GM21367 (cell line): ENCODE data around the gene PCSK7.

ENCODE experiments used
- ATAC-seq: cut with Tn5 transposase; IDR thresholded peaks from one replicate; pipeline ENCODE4 v1.9.1; 2021; ENCODE audit not compliant: unreplicated experiment

PCSK7 gene

DNA sequence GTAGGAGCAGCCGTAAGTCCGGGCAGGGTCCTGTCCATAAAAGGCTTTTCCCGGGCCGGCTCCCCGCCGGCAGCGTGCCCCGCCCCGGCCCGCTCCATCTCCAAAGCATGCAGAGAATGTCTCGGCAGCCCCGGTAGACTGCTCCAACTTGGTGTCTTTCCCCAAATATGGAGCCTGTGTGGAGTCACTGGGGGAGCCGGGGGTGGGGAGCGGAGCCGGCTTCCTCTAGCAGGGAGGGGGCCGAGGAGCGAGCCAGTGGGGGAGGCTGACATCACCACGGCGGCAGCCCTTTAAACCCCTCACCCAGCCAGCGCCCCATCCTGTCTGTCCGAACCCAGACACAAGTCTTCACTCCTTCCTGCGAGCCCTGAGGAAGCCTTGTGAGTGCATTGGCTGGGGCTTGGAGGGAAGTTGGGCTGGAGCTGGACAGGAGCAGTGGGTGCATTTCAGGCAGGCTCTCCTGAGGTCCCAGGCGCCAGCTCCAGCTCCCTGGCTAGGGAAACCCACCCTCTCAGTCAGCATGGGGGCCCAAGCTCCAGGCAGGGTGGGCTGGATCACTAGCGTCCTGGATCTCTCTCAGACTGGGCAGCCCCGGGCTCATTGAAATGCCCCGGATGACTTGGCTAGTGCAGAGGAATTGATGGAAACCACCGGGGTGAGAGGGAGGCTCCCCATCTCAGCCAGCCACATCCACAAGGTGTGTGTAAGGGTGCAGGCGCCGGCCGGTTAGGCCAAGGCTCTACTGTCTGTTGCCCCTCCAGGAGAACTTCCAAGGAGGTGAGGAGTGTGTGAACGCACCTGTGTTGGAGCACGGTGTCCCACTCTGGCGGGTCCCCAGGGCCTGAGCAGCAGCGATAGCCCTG, 32.6 kb downstream of the PCSK7 start, which contains the start of gene TAGLN:
Gene TAGLN, plus strand, starts transcription at position 318 of the 863 bp plus-strand sequence. CDS start 3,644 bp downstream, outside the sequence.
- no peak for ATAC-seq

DNA sequence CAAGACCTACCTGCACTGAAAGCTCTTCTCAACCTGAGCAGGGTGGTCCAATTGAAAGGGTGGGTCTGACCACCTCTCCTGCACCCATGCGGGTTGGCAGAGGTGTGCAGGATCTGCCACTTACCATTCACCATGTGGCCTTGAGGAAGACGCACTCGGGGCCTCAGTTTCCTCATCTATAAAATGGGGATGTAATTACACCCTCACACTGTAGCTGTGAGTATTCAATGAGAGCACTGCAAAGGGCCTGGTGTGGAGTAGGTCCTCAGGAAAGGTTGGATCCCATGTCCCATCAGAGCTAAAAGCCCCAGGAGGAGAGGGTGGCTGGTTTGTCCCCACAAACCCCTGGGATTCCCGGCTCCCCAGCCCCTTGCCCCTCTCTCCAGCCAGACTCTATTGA, 33.3 kb downstream of the PCSK7 start:
- ATAC-seq = no peak

DNA sequence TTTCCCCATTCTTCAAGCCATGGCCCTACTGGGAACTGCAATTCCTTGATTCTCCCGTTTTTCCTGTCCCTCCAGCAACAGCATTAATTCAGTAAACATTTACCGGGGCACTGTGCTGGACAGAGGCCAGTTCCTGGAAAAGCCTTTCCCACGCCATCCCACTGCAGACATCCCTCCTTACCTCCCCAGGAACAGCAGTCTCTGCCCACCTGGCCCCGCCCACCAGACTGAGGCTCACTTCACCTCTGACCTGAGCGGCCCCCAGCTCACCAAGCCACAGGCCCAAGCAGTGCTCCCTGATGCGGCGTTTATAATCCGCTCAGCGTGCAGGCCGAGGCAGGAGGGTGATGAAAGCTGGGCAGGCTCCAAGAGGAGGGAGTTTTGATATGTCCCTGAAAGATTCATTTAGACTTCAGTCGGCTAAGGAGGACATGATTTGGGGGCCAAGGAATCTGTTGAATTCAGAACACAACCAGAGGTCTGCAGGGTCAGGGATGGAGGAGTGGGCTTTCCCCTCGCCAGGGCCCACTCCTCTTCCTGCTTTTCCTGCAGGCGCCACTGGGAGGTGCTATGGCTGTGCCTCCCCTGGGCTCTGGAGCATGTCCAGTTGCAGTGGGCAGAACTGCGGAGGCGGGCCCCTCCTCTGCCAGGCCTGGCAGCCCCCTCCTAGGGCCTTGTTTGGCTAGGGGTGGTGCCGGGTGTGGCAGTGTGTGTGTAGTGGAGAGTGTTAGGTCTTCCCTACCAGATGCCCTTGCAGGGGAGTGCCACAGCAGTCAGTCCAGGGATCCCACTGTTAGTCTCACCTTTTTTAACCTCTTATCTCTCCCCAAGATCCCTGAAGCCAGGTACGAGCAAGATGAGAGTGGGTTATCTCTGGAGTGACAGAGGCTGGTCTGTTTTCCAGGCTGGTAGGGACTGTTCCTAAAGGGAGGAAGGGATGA, 34.1 kb downstream of the PCSK7 start:
- no peak for ATAC-seq

DNA sequence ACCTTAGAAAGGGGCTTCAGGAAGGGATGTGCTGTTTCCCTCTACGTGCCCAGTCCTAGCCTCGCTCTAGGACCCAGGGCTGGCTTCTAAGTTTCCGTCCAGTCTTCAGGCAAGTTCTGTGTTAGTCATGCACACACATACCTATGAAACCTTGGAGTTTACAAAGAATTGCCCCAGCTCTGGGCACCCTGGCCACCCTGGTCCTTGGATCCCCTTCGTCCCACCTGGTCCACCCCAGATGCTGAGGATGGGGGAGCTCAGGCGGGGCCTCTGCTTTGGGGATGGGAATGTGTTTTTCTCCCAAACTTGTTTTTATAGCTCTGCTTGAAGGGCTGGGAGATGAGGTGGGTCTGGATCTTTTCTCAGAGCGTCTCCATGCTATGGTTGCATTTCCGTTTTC, 34.9 kb downstream of the PCSK7 start:
- no peak for ATAC-seq

DNA sequence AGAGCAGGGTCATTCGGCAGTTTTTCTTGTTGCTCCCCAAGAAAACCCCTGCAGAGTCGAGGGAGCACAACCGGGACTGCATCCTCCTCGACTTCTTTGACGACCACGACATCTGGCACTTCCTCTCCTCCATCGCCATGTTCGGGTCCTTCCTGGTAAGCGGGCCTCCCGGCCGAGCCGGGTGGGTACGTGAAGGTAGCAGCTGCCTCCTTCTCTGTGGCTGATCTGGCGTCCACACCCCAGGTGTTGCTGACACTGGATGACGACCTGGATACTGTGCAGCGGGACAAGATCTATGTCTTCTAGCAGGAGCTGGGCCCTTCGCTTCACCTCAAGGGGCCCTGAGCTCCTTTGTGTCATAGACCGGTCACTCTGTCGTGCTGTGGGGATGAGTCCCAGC, 36.1 kb downstream of the PCSK7 start:
- ATAC-seq = no peak

DNA sequence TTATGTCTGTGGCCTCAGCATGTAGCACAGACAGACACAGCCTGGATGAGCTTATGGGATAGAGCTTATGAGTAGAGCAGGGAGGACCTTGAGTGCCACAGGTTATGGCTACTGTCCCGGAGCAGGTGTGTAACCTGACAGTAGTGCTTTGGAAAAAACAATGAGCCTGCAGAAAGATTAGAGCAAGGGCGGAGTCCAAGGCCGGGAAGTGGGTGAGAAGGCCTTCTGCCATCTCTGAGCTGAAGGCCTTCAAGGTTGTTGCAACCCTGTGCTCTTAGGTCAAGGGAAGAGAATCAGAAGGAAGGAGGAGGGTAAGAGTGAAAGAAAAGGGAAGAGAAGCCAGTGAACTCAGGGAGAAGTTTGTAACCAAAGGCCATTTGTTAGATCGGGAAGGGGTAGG, 36.6 kb downstream of the PCSK7 start:
- no peak for ATAC-seq

DNA sequence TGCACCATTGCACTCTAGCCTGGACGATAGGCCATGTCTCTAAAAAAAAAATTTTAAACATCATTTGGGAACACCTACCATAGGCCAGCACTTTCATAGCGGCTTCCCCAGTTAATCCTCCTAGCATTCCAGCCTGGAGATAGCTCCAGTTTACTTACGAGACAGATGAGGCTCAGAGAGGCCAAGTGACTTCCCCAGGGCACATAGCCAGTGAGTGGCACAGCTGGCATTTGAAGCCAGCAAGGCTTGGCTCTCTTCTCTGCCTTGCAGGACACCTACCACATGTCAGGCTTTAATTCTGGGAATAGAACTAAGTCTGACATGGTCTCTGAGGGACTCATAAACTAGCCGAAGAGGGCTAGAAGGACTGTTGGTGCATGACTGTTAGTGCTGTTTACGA, 37.6 kb downstream of the PCSK7 start:
- ATAC-seq = no peak

DNA sequence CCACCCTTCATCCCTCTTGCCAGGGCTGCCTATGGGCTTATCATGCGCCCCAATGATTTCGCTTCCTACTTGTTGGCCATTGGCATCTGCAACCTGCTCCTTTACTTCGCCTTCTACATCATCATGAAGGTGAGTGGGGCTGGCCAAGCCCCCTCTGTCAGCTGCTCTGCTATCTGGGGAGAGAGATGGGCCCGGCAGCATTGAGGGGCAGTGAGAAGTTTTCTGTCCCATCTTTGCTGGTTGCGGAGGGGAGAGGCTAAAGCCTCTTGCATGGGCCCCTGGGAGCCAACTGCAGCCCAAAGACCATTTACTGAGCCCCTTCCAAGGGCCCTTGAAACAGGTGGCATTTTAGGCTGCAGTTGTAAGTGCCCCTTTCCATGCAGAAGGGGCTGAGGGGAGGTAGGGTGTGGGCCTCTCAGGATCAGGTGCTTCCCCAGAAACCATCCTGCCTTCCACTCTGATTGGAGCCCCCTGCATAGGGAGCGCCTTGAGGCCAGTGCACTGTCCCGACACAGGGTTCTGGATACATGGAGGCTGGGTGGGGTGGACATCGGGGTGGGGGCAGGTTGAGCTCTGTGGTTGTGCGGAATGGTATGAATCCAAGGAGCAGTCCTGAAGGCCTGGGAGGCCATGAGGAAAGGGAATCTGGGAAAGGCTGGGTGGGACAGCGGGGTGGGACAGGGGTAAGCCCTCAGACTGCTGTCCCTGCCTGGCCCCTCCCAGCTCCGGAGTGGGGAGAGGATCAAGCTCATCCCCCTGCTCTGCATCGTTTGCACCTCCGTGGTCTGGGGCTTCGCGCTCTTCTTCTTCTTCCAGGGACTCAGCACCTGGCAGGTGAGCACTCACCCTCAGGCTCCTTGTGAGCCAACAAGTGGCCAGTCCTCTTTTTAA, 38.5 kb downstream of the PCSK7 start:
- no peak for ATAC-seq

DNA sequence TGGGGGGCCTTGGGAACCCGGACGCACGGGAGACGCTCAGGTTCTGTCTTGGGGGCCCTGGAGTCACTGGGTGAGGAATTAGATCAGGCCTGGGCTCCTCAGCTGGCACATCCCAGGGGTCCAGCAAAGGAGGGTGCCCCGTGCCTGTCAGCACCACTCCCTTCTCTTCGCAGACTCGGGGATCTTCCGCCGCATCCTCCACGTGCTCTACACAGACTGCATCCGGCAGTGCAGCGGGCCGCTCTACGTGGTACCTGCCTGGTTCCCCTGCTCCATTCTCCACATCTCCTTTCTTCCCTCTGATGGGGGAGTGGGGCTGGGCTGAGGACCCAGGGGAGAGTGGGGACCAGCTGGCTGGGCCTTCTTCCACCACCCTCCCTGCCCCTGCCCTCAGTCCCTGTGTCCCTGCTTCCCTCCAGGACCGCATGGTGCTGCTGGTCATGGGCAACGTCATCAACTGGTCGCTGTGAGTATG, 39.4 kb downstream of the PCSK7 start:
- ATAC-seq = no peak

DNA sequence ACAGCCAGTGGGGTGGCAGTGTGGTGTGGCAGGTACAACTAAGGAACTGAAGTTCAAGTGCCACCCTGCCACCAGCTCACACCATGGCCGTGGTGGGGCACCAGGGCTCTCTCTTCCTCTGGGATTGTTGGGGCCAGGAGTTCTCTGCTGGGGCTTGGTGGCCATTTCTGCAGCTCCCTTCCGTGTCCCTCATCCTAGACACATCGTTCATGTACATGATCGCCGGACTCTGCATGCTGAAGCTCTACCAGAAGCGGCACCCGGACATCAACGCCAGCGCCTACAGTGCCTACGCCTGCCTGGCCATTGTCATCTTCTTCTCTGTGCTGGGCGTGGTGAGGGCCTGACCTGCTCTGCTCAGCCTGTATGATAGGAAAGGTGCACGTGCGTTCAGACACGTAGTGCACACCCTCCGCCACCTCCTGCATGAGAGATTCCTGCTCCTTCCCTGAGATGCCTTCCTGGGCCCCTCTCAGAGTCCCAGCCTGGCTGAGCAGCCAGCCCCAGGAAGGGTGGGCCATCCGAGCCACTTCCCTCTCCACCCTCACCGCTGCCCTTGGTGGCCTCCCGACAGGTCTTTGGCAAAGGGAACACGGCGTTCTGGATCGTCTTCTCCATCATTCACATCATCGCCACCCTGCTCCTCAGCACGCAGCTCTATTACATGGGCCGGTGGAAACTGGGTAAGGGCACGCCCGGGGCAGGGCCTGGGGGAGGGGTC, 40.0 kb downstream of the PCSK7 start:
- ATAC-seq = no peak

DNA sequence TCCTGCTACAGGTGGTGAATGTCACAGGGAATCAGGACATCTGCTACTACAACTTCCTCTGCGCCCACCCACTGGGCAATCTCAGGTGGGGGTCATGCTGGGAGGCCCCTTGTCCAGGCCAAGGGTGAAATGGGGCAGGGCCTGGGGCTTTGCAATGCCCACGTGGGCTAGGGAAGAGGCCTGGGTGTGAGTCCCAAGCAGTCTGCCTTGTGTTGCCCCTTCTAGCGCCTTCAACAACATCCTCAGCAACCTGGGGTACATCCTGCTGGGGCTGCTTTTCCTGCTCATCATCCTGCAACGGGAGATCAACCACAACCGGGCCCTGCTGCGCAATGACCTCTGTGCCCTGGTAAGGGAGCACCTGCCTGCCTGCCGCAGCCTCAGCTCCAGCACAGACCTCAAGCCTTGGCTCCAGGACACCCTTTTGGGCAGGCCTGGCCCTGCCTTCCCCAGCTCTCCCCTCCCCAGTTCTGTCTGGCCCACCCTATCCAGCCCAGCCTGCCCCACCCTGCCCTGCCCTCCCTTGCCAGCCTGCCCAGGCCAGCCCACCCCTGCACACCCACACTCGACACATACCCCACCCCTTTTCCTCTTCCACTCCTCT, 41.8 kb downstream of the PCSK7 start:
- ATAC-seq = no peak

DNA sequence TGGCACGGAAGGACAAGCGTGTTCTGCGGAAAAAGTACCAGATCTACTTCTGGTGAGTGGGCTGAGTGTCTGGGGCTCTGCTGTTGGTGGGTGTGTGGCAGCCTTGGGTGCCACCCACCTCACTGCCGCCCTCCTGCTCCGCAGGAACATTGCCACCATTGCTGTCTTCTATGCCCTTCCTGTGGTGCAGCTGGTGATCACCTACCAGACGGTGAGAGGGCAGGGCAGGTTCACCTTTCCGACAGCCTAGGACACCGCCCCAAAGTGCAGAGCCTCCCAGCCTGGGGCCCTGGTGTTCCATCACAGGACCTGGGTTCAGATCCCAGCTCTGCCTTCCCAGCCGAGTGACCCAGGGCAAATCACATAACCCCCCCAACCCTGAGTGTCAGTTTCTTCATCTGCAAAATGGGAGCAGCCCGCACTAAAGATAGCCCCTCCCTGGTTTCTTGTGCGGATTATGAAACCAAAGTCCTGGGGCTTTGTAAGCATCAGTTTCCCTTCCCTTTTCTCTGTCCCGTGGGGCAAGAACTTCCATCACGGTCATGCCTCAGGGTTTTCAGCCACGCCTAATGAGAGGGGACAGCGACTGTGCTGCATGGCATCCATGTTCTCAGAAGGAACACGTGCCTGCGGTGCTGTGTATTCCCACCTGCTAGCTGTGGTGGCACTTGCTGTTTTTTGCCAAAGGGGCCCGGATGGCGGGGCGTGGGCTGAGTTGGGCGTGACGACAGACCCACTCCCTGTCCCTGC, 42.5 kb downstream of the PCSK7 start:
- ATAC-seq = no peak

DNA sequence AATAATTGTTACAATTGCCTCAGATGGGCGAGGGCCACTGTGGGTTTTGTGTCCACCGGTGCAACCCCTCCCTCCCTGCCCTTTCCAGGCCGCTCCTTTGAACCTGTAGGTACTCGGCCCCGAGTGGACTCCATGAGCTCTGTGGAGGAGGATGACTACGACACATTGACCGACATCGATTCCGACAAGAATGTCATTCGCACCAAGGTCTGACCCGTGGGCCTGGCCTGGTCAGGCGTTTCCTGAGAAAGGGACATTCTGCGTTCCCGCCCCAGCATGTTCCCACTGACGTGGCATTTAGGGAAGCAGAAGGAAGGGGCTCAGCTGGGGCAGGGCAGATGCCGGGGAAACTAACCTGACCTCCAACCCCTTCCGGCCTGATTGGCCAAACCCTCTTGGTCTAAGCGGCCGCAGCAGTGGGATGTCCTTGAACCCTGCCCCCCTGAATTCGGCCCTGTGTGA, 43.2 kb downstream of the PCSK7 start:
- no peak for ATAC-seq

DNA sequence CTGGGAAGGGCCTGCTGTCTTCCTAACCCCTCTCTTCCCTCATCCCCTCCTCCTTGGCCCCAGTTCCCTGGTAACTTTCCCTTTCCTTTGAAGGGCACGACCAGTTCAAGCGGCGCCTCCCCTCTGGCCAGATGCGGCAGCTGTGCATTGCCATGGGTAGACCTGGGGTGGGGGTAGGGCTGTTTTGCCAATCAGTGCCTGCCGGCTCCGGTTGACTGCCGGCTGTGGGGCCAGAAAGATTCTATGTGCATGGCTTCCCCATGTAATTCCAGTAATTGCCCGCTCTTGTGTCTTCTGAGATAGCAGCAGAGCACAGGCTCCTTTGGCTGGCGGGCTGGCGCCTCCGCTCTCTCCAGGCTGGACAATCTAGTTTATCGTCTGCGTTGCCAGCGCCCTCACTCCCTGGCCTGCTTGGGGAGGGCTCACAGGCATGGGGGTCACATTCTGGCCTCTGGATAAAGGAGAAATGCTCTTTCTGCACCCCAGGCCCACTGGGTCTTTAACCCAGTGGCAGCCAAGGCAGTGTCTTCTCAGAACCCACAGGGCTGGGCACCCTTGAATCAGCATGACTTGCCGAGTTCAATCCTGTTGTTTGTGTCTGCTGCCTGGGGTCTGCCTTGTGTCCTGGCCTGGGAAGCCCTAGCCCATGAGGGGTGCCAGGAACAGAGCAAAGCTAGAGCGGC, 43.9 kb downstream of the PCSK7 start:
- no peak for ATAC-seq

DNA sequence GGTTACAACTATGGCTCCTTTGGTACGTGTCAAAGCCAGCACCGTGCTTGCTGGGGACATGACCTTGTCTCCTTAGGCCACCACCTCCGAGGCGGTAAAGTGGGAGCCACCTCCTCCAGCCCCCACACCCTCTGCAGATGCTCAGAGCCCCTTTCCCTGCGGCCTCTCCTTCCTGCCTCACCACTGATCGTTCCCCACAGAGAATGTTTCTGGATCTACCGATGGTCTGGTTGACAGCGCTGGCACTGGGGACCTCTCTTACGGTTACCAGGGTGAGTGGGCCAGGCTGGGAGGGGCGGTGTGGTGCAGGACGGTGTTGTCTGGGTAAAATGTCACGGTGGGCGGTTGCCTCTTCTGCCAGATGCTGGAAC, 44.5 kb downstream of the PCSK7 start:
- ATAC-seq = no peak

DNA sequence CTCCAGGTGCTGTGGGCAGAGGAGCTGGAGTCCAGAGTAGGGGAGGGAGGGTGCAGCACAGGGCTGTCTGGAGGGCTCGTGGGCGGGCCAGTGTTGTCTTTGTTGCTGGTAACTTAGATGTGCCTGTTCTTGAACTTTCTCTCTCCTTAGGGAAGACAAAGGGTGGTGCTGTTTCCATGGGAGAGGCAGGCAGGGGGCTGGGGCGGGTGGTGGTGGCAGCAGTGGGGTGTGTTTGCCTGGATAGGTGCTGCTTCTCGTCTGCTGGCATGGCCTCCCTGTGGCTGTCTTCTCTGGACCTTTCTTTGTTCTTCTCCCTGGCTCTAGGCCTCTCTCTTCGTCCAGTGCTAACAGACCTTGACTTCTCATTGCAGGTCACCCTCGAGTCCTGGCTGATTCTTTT, 44.9 kb downstream of the PCSK7 start:
- no peak for ATAC-seq

DNA sequence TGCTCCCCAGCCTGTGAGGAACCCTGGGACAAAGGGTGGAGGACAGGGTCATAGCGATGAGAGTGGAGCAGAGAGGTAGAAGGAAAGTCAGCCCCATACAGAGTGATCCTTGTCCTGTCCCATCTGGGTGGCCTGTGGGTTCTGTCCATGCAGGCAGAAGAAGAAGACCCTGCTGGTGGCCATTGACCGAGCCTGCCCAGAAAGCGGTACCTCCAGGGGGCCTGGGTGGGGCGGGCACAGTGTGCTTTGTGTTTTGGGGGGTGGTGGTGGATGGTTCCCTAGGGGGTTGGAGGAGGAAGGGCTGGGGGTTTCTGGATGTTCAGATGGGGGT, 45.5 kb downstream of the PCSK7 start:
- ATAC-seq = no peak

DNA sequence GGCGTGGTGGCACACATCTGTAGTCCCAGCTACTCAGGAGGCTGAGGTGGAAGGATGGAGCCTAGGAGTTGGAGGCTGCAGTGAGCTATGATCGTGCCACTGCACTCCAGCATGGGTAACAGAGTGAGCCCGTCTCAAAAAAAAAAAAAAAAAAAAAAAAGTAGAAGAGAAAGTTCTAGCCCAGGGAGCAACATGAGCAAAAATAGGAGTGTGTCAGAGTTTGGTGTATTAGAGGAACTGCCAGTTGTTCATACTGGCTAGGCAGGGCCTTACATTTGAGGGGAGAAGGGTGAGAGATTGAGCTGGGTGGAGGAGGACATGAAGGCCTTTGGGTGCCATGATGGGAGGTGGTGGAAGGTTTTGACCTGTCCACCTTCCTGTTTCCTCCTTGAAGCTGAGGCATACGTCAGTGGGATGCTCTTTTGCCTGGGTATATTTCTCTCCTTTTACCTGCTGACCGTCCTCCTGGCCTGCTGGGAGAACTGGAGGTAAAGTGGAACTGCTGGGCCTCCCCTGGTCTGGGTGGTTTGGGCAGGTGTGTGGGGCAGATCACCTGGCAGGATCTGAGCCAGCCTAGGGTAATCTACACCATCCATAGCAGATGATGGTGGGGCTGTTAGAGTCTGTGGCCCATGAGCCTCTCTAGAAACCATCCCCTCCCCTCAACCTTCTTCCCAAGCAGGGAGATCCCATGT, 46.0 kb downstream of the PCSK7 start:
- ATAC-seq = no peak
